H1 (cell line): ENCODE results near the gene EPHA5.

ENCODE experiments used
- CTCF ChIP-seq, 3 experiments: IDR thresholded peaks; 1 replicate in 2 of 3; 2 replicates in 1 of 3; pipeline versions ENCODE4 v1.5.1 to v1.6.1; 2011; ENCODE audit warnings: low read length in 3 of 3, mild to moderate bottlenecking in 3 of 3, inconsistent platforms in 2 of 3, low read depth in 1 of 3, moderate library complexity in 1 of 3; ENCODE audit not compliant: insufficient read depth in 1 of 3; ENCODE audit errors: control extremely low read depth in 1 of 3
- EP300 ChIP-seq, 2 experiments: IDR thresholded peaks; 1 replicate in 1 of 2; 2 replicates in 1 of 2; pipeline ENCODE4 v1.6.1; 2011 to 2012; ENCODE audit warnings: low read depth in 2 of 2, low read length in 2 of 2, mild to moderate bottlenecking in 2 of 2, borderline replicate concordance in 1 of 2, inconsistent platforms in 1 of 2, moderate library complexity in 1 of 2
- POLR2A ChIP-seq, 2 experiments: IDR thresholded peaks; 1 replicate in 1 of 2; 2 replicates in 1 of 2; pipeline ENCODE4 v1.6.1; 2011; ENCODE audit warnings: low read depth in 2 of 2, low read length in 2 of 2, mild to moderate bottlenecking in 2 of 2; ENCODE audit errors: control extremely low read depth in 1 of 2
- RAD21 ChIP-seq, 2 experiments: IDR thresholded peaks in 1 of 2; conservative IDR thresholded peaks in 1 of 2; 2 replicates each; pipeline ENCODE4 v1.6.1; 2011; ENCODE audit warnings: low read depth in 2 of 2, low read length in 2 of 2, improper control_type of control experiment in 1 of 2, inconsistent platforms in 1 of 2, mild to moderate bottlenecking in 1 of 2, moderate library complexity in 1 of 2
- TAF7 ChIP-seq: optimal IDR thresholded peaks from 2 replicates; pipeline ENCODE3; 2011; ENCODE audit warnings: low read depth, mild to moderate bottlenecking, inconsistent platforms, low read length, moderate library complexity, borderline replicate concordance

- TF ChIP-seq EP300 (IDR thresholded peaks at IDR 0.05; ENCODE audit: borderline replicate concordance in 1 of 2, low read depth in 2 of 2, low read length in 2 of 2) (no peak), TAF7 (no peak), RAD21 (IDR thresholded peaks at IDR 0.05 in 1 of 2, conservative IDR thresholded peaks at IDR 0.05 in 1 of 2; ENCODE audit: low read depth in 2 of 2, low read length in 2 of 2) (no peak), POLR2A (IDR thresholded peaks at IDR 0.05; ENCODE audit: control extremely low read depth in 1 of 2, low read depth in 2 of 2, low read length in 2 of 2) (no peak), CTCF (IDR thresholded peaks at IDR 0.05; ENCODE audit: control extremely low read depth in 1 of 3, insufficient read depth in 1 of 3, low read depth in 1 of 3, low read length in 3 of 3) (no peak)
Measured at GRCh38 chr4:65358914-65359313, 311.4 kb downstream of the EPHA5 start.
